GM23338 (cell line): ENCODE data around the gene GAK. TPM values are rescaled to one million over a fixed set of nuclear protein-coding genes. Genes with fewer than 3 reads are reported as not detected.

Source experiments
- ATAC-seq: fragments of 200-7000 bp; cut with Tn5 transposase; 3 replicates; pipeline ENCODE4 v1.9.1; 2020
- DNase-seq: peaks from one replicate; pipeline ENCODE4 v3.0.0-alpha.2; 2015; ENCODE audit warnings: low spot score
- H2AFZ ChIP-seq: fragments of 200-600 bp; sonication (generic); 2 replicates; pipeline ENCODE4 v1.8.0; 2016; ENCODE audit warnings: antibody characterized with exemption, mild to moderate bottlenecking, moderate library complexity
- H3F3A ChIP-seq: fragments of 200-600 bp; sonication (generic); replicated peaks from 2 replicates; pipeline ENCODE4 v1.8.0; 2017; ENCODE audit warnings: antibody characterized with exemption, mixed run types, low read depth
- H3K27ac ChIP-seq: fragments of 200-600 bp; sonication (generic); 2 replicates; pipeline ENCODE4 v1.6.1; 2016; ENCODE audit warnings: low read depth
- H3K27me3 ChIP-seq: fragments of 200-600 bp; sonication (generic); 2 replicates; pipeline ENCODE4 v1.8.0; 2016; ENCODE audit warnings: mild to moderate bottlenecking, mixed run types, moderate library complexity; ENCODE audit not compliant: insufficient read depth
- H3K36me3 ChIP-seq: fragments of 200-600 bp; sonication (generic); 2 replicates; pipeline ENCODE4 v1.8.0; 2016; ENCODE audit warnings: mild to moderate bottlenecking; ENCODE audit not compliant: insufficient read depth
- H3K4me1 ChIP-seq: fragments of 200-600 bp; sonication (generic); 2 replicates; pipeline ENCODE4 v1.8.0; 2016; ENCODE audit warnings: mild to moderate bottlenecking, moderate library complexity; ENCODE audit not compliant: insufficient read depth
- H3K4me2 ChIP-seq: fragments of 200-600 bp; sonication (generic); 2 replicates; pipeline ENCODE4 v1.7.1; 2017; ENCODE audit warnings: mixed run types
- H3K4me3 ChIP-seq: fragments of 200-600 bp; sonication (generic); 2 replicates; pipeline ENCODE4 v1.6.1; 2016; ENCODE audit warnings: mixed run types
- H3K79me2 ChIP-seq: fragments of 200-600 bp; sonication (generic); replicated peaks from 2 replicates; pipeline ENCODE4 v1.8.0; 2017; ENCODE audit warnings: mild to moderate bottlenecking; ENCODE audit not compliant: insufficient read depth
- H3K9me2 ChIP-seq: fragments of 200-600 bp; sonication (generic); 2 replicates; pipeline ENCODE4 v1.8.0; 2017; ENCODE audit not compliant: insufficient read depth
- H4K20me1 ChIP-seq: fragments of 200-600 bp; sonication (generic); replicated peaks from 2 replicates; pipeline ENCODE4 v1.8.0; 2017; ENCODE audit warnings: mild to moderate bottlenecking; ENCODE audit not compliant: insufficient read depth
- H3K27ac Mint-ChIP-seq: 2 replicates; pipeline ENCODE4 v1.8.0; 2020; ENCODE audit warnings: inconsistent platforms, mild to moderate bottlenecking, moderate library complexity, mixed read lengths
- H3K27me3 Mint-ChIP-seq: 3 replicates; pipeline ENCODE4 v1.8.0; 2022; ENCODE audit warnings: low read depth, mild to moderate bottlenecking, moderate library complexity, mixed read lengths, inconsistent platforms; ENCODE audit not compliant: insufficient read depth, poor library complexity
- H3K36me3 Mint-ChIP-seq: 3 replicates; pipeline ENCODE4 v1.8.0; 2021; ENCODE audit warnings: low read depth, mild to moderate bottlenecking, inconsistent platforms, moderate library complexity, mixed read lengths
- H3K4me1 Mint-ChIP-seq: 3 replicates; pipeline ENCODE4 v1.8.0; 2020; ENCODE audit warnings: mild to moderate bottlenecking, inconsistent platforms, mixed read lengths
- H3K4me3 Mint-ChIP-seq: 3 replicates; pipeline ENCODE4 v1.8.0; 2021; ENCODE audit warnings: moderate library complexity, mild to moderate bottlenecking, inconsistent platforms, mixed read lengths
- H3K9me3 Mint-ChIP-seq: 3 replicates; pipeline ENCODE4 v1.8.0; 2020; ENCODE audit warnings: moderate library complexity, mild to moderate bottlenecking, inconsistent platforms, mixed read lengths
- CREB1 ChIP-seq: fragments of 250-450 bp; sonication (Bioruptor Pico); IDR thresholded peaks from 2 replicates; pipeline ENCODE4 v1.5.0; 2020; ENCODE audit warnings: low read depth, mild to moderate bottlenecking, moderate library complexity
- EZH2phosphoT487 ChIP-seq: fragments of 200-600 bp; sonication (generic); IDR thresholded peaks from one replicate; pipeline ENCODE4 v1.8.1; 2018; ENCODE audit warnings: antibody characterized with exemption; ENCODE audit not compliant: unreplicated experiment
- JUNB ChIP-seq: IDR thresholded peaks from one replicate; pipeline ENCODE4 v1.6.1; 2016; ENCODE audit warnings: antibody characterized with exemption; ENCODE audit not compliant: unreplicated experiment
- STAT1 ChIP-seq: IDR thresholded peaks from one replicate; pipeline ENCODE4 v1.6.1; 2016; ENCODE audit warnings: antibody characterized with exemption; ENCODE audit not compliant: unreplicated experiment
- polyA plus RNA-seq: library from polyadenylated mRNA; unstranded; fragments of >200 nt; fragmentation: Nextera tagmentation; extraction: Ambion mirVana; gene quantifications from 2 replicates; pipeline ENCODE4 v1.2.1, GENCODE V29; 2016
- total RNA-seq: library from RNA; depleted of rRNA; stranded (reverse); fragments of >200 nt; shearing (Covaris generic); gene quantifications from 2 replicates; pipeline ENCODE4 v1.2.3, GENCODE V29; 2014
- TF ChIP-seq, protein P1 (sequence below): IDR thresholded peaks from 2 replicates; pipeline ENCODE4 v1.6.1; 2016; ENCODE audit warnings: antibody characterized with exemption
- TF ChIP-seq, protein P2 (sequence below): fragments of 250-450 bp; sonication (Bioruptor Pico); IDR thresholded peaks from 2 replicates; pipeline ENCODE4 v1.5.0; 2020; ENCODE audit warnings: mild to moderate bottlenecking, moderate library complexity

GAK gene
- total and polyA plus RNA-seq, 2 experiments from 2014 or later: 48.5 to 124 TPM

DNA sequence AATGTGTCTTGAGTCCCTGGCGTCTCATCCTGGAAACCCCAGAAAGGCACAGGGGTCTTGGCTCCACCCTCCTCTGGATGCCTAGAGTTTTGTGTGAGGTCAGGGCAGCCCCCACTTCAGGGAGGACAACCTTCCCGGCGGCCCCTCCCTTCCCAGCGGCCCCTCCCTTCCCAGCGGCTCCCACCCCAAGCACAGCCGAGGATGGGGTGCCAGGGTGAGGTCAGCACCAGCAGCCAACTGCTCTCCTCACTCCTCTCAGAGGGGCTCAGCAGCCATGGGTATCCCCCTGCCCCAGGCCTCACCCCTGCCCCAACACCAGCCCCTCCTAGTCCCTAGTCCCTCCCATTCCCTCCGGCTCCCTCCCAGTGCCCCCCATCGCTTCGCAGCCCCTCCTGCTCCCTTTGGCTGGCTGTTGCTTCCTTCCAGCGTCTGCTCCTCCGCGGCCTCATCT, 23.8 kb upstream of the GAK start:
- no peaks in the 10 kb centered on the region; the same call in 2 of the 3 replicates for H3K36me3 Mint-ChIP-seq
- H3K27me3 ChIP-seq: no peaks in the 10 kb centered on the region
- no peaks in the 10 kb centered on the region for H3K36me3 ChIP-seq
- no peaks in the 10 kb centered on the region for H3F3A ChIP-seq
- no peak overlapping the region for H3K4me2 ChIP-seq
- no peak overlapping the region for H3K27ac ChIP-seq
- H2AFZ ChIP-seq: no peak overlapping the region
- DNase-seq (no peak), ATAC-seq (no peak)
- no peaks in the 10 kb centered on the region for H3K79me2 ChIP-seq
- H3K9me3 Mint-ChIP-seq: no peaks in the 10 kb centered on the region
- no peaks in the 10 kb centered on the region for H3K4me1 ChIP-seq
- H3K9me2 ChIP-seq: no peaks in the 10 kb centered on the region
- H3K4me3 Mint-ChIP-seq: no peak overlapping the region
- H3K27ac Mint-ChIP-seq: no peak overlapping the region
- H3K4me3 ChIP-seq: no peak overlapping the region
- H4K20me1 ChIP-seq: no peaks in the 10 kb centered on the region; the same call in 1 of the 2 replicates
- TF ChIP-seq EZH2phosphoT487 (no peak), CREB1 (no peak), STAT1 (no peak), JUNB (no peak)
- TF ChIP-seq, protein P1, sequence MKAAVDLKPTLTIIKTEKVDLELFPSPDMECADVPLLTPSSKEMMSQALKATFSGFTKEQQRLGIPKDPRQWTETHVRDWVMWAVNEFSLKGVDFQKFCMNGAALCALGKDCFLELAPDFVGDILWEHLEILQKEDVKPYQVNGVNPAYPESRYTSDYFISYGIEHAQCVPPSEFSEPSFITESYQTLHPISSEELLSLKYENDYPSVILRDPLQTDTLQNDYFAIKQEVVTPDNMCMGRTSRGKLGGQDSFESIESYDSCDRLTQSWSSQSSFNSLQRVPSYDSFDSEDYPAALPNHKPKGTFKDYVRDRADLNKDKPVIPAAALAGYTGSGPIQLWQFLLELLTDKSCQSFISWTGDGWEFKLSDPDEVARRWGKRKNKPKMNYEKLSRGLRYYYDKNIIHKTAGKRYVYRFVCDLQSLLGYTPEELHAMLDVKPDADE: no peak
- TF ChIP-seq, protein P2, sequence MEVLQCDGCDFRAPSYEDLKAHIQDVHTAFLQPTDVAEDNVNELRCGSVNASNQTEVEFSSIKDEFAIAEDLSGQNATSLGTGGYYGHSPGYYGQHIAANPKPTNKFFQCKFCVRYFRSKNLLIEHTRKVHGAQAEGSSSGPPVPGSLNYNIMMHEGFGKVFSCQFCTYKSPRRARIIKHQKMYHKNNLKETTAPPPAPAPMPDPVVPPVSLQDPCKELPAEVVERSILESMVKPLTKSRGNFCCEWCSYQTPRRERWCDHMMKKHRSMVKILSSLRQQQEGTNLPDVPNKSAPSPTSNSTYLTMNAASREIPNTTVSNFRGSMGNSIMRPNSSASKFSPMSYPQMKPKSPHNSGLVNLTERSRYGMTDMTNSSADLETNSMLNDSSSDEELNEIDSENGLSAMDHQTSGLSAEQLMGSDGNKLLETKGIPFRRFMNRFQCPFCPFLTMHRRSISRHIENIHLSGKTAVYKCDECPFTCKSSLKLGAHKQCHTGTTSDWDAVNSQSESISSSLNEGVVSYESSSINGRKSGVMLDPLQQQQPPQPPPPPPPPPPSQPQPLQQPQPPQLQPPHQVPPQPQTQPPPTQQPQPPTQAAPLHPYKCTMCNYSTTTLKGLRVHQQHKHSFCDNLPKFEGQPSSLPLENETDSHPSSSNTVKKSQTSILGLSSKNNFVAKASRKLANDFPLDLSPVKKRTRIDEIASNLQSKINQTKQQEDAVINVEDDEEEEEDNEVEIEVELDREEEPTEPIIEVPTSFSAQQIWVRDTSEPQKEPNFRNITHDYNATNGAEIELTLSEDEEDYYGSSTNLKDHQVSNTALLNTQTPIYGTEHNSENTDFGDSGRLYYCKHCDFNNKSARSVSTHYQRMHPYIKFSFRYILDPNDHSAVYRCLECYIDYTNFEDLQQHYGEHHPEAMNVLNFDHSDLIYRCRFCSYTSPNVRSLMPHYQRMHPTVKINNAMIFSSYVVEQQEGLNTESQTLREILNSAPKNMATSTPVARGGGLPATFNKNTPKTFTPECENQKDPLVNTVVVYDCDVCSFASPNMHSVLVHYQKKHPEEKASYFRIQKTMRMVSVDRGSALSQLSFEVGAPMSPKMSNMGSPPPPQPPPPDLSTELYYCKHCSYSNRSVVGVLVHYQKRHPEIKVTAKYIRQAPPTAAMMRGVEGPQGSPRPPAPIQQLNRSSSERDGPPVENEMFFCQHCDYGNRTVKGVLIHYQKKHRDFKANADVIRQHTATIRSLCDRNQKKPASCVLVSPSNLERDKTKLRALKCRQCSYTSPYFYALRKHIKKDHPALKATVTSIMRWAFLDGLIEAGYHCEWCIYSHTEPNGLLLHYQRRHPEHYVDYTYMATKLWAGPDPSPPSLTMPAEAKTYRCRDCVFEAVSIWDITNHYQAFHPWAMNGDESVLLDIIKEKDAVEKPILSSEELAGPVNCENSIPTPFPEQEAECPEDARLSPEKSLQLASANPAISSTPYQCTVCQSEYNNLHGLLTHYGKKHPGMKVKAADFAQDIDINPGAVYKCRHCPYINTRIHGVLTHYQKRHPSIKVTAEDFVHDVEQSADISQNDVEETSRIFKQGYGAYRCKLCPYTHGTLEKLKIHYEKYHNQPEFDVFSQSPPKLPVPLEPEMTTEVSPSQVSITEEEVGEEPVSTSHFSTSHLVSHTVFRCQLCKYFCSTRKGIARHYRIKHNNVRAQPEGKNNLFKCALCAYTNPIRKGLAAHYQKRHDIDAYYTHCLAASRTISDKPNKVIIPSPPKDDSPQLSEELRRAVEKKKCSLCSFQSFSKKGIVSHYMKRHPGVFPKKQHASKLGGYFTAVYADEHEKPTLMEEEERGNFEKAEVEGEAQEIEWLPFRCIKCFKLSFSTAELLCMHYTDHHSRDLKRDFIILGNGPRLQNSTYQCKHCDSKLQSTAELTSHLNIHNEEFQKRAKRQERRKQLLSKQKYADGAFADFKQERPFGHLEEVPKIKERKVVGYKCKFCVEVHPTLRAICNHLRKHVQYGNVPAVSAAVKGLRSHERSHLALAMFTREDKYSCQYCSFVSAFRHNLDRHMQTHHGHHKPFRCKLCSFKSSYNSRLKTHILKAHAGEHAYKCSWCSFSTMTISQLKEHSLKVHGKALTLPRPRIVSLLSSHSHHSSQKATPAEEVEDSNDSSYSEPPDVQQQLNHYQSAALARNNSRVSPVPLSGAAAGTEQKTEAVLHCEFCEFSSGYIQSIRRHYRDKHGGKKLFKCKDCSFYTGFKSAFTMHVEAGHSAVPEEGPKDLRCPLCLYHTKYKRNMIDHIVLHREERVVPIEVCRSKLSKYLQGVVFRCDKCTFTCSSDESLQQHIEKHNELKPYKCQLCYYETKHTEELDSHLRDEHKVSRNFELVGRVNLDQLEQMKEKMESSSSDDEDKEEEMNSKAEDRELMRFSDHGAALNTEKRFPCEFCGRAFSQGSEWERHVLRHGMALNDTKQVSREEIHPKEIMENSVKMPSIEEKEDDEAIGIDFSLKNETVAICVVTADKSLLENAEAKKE (CRISPR knock-in tag): no peak
- peaks cover 3% of the 10 kb centered on the region; the same call in 2 of the 3 replicates for H3K4me1 Mint-ChIP-seq
- peaks cover 4% of the 10 kb centered on the region for H3K27me3 Mint-ChIP-seq
